Natural killer cell (primary cell): ENCODE results near the gene ZDHHC14. TPM values are rescaled to one million over a fixed set of nuclear protein-coding genes. Genes with fewer than 3 reads are reported as not detected.
A peak's percentile ranks its signal among the peaks of the same experiment; 100 is the strongest.

Experiments used
- ATAC-seq, 3 donors: fragments of 150-1000 bp in 2 of 3; fragments of 200-7000 bp in 1 of 3; cut with Tn5 transposase; 1 replicate in 1 of 3; 2 replicates in 2 of 3; pipeline ENCODE4 v1.10.0; 2021; ENCODE audit warnings: mild to moderate bottlenecking in 2 of 3, moderate library complexity in 2 of 3
- DNase-seq, 2 donors: peaks; one replicate each; pipeline versions ENCODE4 v3.0.0 to v3.0.0-alpha.2; 2013 to 2021; ENCODE audit warnings: mixed read lengths in 1 of 2
- H3K27ac ChIP-seq: one replicate; pipeline ENCODE4 v1.5.1; 2013; ENCODE audit warnings: mild to moderate bottlenecking, low read length
- H3K27me3 ChIP-seq: one replicate; pipeline ENCODE4 v1.6.1; 2013; ENCODE audit warnings: low read length; ENCODE audit not compliant: control insufficient read depth, insufficient read depth
- H3K36me3 ChIP-seq: one replicate; pipeline ENCODE4 v1.6.1; 2013; ENCODE audit warnings: low read length; ENCODE audit not compliant: control insufficient read depth, insufficient read depth
- H3K4me1 ChIP-seq: one replicate; pipeline ENCODE4 v1.6.1; 2013; ENCODE audit warnings: low read length; ENCODE audit not compliant: control insufficient read depth, insufficient read depth
- H3K4me3 ChIP-seq: one replicate; pipeline ENCODE4 v1.5.1; 2013; ENCODE audit warnings: low read length
- H3K9me3 ChIP-seq: one replicate; pipeline ENCODE4 v1.6.1; 2013; ENCODE audit warnings: low read length; ENCODE audit not compliant: control insufficient read depth, insufficient read depth
- H3K27ac Mint-ChIP-seq, 2 donors: one replicate each; pipeline ENCODE4 v1.8.0; 2022; ENCODE audit warnings: mild to moderate bottlenecking in 2 of 2, mixed read lengths in 2 of 2, moderate library complexity in 1 of 2
- H3K27me3 Mint-ChIP-seq, 2 donors: one replicate each; pipeline ENCODE4 v1.8.0; 2022; ENCODE audit warnings: low read depth in 2 of 2, mixed read lengths in 2 of 2
- H3K36me3 Mint-ChIP-seq: one replicate; pipeline ENCODE4 v1.8.0; 2022; ENCODE audit warnings: mixed read lengths
- H3K4me1 Mint-ChIP-seq, 2 donors: one replicate each; pipeline ENCODE4 v1.8.0; 2022; ENCODE audit warnings: mixed read lengths in 2 of 2
- H3K4me3 Mint-ChIP-seq: one replicate; pipeline ENCODE4 v1.8.0; 2022; ENCODE audit warnings: mild to moderate bottlenecking, moderate library complexity, mixed read lengths
- H3K9me3 Mint-ChIP-seq, 2 donors: one replicate each; pipeline ENCODE4 v1.8.0; 2022; ENCODE audit warnings: mixed read lengths in 2 of 2
- CTCF ChIP-seq: fragments of 200-600 bp; IDR thresholded peaks from one replicate; pipeline ENCODE4 v1.8.0; 2022; ENCODE audit warnings: antibody characterized with exemption
- WGBS: methylation state at CpG from one replicate; pipeline ENCODE4 v1.1.7; 2013; ENCODE audit warnings: missing lambda C conversion rate; ENCODE audit not compliant: insufficient coverage; 5-methylcytosine and 5-hydroxymethylcytosine counted together
- intact Hi-C: fragments of 100-400 bp; cut with micrococcal nuclease; formaldehyde crosslinking; loops from one replicate; pipeline ENCODE4 v1.14.2; 2022
- total RNA-seq, 4 donors: library from RNA; stranded (reverse); fragments of 120-200 nt in 1 of 4; gene quantifications; one replicate each; pipeline versions ENCODE4 v1.2.3 to v1.2.4, GENCODE V29; 2013 to 2022

ZDHHC14 gene
- total RNA-seq, 3 donors from 2014 or later (not counting 1 experiment from before 2014, with no cell fraction given): 6.7 to 11.3 (median 10.6) TPM

GRCh38 chr6:157529654-157530039 is 148.7 kb downstream of the ZDHHC14 start:
- TF ChIP-seq CTCF: no peak
- H3K9me3 ChIP-seq: no peaks in the 10 kb centered on the region
- no peaks in the 10 kb centered on the region for H3K27me3 Mint-ChIP-seq
- H3K36me3 Mint-ChIP-seq: no peaks in the 10 kb centered on the region
- peaks cover 35% of the 10 kb centered on the region for H3K4me1 ChIP-seq
- H3K4me3 Mint-ChIP-seq: no peak overlapping the region
- H3K4me3 ChIP-seq: no peak overlapping the region
- no peaks in the 10 kb centered on the region for H3K9me3 Mint-ChIP-seq
- peak overlapping the region; percentile 22 to 46 for H3K27ac Mint-ChIP-seq
- WGBS: 93% methylated on average over 2 of the region's 2 CpGs
- DNase-seq (no peak), ATAC-seq (no peak)
- peaks cover 39 to 45% of the 10 kb centered on the region in 2 donors for H3K4me1 Mint-ChIP-seq
- intact Hi-C loops: no loop called here
- H3K36me3 ChIP-seq: no peaks in the 10 kb centered on the region
- H3K27me3 ChIP-seq: no peaks in the 10 kb centered on the region
- H3K27ac ChIP-seq: no peak overlapping the region

- no peaks in the 10 kb centered on the region for H3K27me3 Mint-ChIP-seq
- 95% methylated on average over 3 of the region's 4 CpGs for WGBS
- no peak overlapping the region for H3K4me3 ChIP-seq
- no peaks in the 10 kb centered on the region for H3K36me3 ChIP-seq
- TF ChIP-seq CTCF: no peak
- H3K9me3 ChIP-seq: no peaks in the 10 kb centered on the region
- H3K27ac ChIP-seq: no peak overlapping the region
- no peak overlapping the region for H3K4me3 Mint-ChIP-seq
- no peak for DNase-seq
- no peaks in the 10 kb centered on the region for H3K36me3 Mint-ChIP-seq
- peaks cover 44 to 50% of the 10 kb centered on the region in 2 donors for H3K4me1 Mint-ChIP-seq
- intact Hi-C loops: no loop called here
- no peaks in the 10 kb centered on the region for H3K27me3 ChIP-seq
- H3K4me1 ChIP-seq: peaks cover 39% of the 10 kb centered on the region
- ATAC-seq: no peak
- H3K9me3 Mint-ChIP-seq: no peaks in the 10 kb centered on the region
- peak overlapping the region; percentile 22 to 46 for H3K27ac Mint-ChIP-seq
Measured at GRCh38 chr6:157530126-157530525, 149.1 kb downstream of the ZDHHC14 start.

- no peak for TF ChIP-seq CTCF
- H3K9me3 Mint-ChIP-seq: no peaks in the 10 kb centered on the region
- intact Hi-C loops: no loop called here
Measured at GRCh38 chr6:157530724-157531168, 149.8 kb downstream of the ZDHHC14 start.

More at GRCh38 chr6:157530724-157531168, 149.8 kb downstream of the ZDHHC14 start:
- Histone ChIP-seq H3K4me1 (peaks cover 45% of the 10 kb centered on the region), H3K27me3 (no peaks in the 10 kb centered on the region), H3K27ac (no peak overlapping the region), H3K36me3 (no peaks in the 10 kb centered on the region), H3K4me3 (no peak overlapping the region), H3K9me3 (no peaks in the 10 kb centered on the region)
- peak overlapping the region in 1 of 2 donors; percentile 46 for H3K27ac Mint-ChIP-seq
- H3K27me3 Mint-ChIP-seq: no peaks in the 10 kb centered on the region
- peaks cover 48 to 52% of the 10 kb centered on the region in 2 donors for H3K4me1 Mint-ChIP-seq
- ATAC-seq (no peak), DNase-seq (no peak)
- no peaks in the 10 kb centered on the region for H3K36me3 Mint-ChIP-seq
- WGBS: 96% methylated on average over 8 of the region's 10 CpGs
- no peak overlapping the region for H3K4me3 Mint-ChIP-seq
